Measurements from ENCODE around the gene HEXB. TPM values are rescaled to one million over a fixed set of nuclear protein-coding genes. Genes with fewer than 3 reads are reported as not detected.

The HEXB gene
- total and polyA plus RNA-seq, 2 of the 13 experiments (the other 11 are each of a cell fraction or from before 2014, with no cell fraction given), result 100 to 104 TPM

DNA sequence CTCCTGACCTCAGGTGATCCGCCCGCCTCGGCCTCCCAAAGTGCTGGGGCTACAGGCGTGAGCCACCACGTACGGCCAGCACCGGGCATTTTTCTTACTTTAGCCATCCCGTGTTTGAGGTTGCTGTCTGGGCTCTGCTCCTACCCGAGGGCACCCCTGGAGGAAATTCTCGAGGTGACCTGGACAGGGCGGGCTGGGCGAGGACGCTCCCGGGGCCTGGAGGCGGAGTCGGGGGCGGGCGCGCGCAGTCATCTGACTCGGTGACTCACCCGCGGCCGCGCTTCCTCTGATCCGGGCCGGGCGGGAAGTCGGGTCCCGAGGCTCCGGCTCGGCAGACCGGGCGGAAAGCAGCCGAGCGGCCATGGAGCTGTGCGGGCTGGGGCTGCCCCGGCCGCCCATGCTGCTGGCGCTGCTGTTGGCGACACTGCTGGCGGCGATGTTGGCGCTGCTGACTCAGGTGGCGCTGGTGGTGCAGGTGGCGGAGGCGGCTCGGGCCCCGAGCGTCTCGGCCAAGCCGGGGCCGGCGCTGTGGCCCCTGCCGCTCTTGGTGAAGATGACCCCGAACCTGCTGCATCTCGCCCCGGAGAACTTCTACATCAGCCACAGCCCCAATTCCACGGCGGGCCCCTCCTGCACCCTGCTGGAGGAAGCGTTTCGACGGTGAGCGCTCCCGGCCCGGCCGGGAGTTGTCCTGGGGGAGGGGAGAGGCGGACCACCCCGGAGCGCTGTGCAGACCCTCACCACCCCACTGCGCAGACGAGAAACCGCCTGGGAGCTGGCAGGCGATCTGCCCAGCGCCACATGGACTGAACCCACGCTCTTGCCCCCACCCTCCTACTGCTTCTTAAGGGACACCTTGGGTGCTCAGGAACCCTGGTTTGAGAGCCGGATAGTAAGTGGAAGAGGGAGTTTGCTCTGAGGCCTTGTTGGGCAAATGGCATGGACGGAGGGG is at the start of gene HEXB (continued):
- TF ChIP-seq EHMT2 (IDR thresholded peaks at IDR 0.05; ENCODE audit: borderline replicate concordance, low read depth, low read length), result no peak
- TF ChIP-seq, protein P1, sequence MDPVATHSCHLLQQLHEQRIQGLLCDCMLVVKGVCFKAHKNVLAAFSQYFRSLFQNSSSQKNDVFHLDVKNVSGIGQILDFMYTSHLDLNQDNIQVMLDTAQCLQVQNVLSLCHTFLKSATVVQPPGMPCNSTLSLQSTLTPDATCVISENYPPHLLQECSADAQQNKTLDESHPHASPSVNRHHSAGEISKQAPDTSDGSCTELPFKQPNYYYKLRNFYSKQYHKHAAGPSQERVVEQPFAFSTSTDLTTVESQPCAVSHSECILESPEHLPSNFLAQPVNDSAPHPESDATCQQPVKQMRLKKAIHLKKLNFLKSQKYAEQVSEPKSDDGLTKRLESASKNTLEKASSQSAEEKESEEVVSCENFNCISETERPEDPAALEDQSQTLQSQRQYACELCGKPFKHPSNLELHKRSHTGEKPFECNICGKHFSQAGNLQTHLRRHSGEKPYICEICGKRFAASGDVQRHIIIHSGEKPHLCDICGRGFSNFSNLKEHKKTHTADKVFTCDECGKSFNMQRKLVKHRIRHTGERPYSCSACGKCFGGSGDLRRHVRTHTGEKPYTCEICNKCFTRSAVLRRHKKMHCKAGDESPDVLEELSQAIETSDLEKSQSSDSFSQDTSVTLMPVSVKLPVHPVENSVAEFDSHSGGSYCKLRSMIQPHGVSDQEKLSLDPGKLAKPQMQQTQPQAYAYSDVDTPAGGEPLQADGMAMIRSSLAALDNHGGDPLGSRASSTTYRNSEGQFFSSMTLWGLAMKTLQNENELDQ (CRISPR knock-in tag; IDR thresholded peaks at IDR 0.05; ENCODE audit: borderline replicate concordance), result no peak
- TF ChIP-seq ZNF460 (CRISPR knock-in tag; IDR thresholded peaks at IDR 0.05; ENCODE audit: borderline replicate concordance), result peak; percentile 85
- TF ChIP-seq ZBTB3 (CRISPR knock-in tag; IDR thresholded peaks at IDR 0.05; ENCODE audit: borderline replicate concordance, low read depth), result no peak
- TF ChIP-seq EP300 (IDR thresholded peaks at IDR 0.05; ENCODE audit: low read depth in 2 of 2, low read length in 2 of 2), result no peak
- TF ChIP-seq EP300 (CRISPR knock-in tag; IDR thresholded peaks at IDR 0.05; ENCODE audit: borderline replicate concordance), result no peak
- no peak for TF ChIP-seq SMARCC2 (IDR thresholded peaks at IDR 0.05)
- TF ChIP-seq GABPA (IDR thresholded peaks at IDR 0.05; ENCODE audit: low read depth, low read length), result no peak
- TF ChIP-seq GABPA (CRISPR knock-in tag; IDR thresholded peaks at IDR 0.05; ENCODE audit: low read depth), result no peak
- TF ChIP-seq JUND (CRISPR knock-in tag; IDR thresholded peaks at IDR 0.05), result peak; percentile 97
- TF ChIP-seq, protein P2, sequence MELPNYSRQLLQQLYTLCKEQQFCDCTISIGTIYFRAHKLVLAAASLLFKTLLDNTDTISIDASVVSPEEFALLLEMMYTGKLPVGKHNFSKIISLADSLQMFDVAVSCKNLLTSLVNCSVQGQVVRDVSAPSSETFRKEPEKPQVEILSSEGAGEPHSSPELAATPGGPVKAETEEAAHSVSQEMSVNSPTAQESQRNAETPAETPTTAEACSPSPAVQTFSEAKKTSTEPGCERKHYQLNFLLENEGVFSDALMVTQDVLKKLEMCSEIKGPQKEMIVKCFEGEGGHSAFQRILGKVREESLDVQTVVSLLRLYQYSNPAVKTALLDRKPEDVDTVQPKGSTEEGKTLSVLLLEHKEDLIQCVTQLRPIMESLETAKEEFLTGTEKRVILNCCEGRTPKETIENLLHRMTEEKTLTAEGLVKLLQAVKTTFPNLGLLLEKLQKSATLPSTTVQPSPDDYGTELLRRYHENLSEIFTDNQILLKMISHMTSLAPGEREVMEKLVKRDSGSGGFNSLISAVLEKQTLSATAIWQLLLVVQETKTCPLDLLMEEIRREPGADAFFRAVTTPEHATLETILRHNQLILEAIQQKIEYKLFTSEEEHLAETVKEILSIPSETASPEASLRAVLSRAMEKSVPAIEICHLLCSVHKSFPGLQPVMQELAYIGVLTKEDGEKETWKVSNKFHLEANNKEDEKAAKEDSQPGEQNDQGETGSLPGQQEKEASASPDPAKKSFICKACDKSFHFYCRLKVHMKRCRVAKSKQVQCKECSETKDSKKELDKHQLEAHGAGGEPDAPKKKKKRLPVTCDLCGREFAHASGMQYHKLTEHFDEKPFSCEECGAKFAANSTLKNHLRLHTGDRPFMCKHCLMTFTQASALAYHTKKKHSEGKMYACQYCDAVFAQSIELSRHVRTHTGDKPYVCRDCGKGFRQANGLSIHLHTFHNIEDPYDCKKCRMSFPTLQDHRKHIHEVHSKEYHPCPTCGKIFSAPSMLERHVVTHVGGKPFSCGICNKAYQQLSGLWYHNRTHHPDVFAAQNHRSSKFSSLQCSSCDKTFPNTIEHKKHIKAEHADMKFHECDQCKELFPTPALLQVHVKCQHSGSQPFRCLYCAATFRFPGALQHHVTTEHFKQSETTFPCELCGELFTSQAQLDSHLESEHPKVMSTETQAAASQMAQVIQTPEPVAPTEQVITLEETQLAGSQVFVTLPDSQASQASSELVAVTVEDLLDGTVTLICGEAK (IDR thresholded peaks at IDR 0.05), result no peak
- TF ChIP-seq, protein P2 (CRISPR knock-in tag; IDR thresholded peaks at IDR 0.05), result peak; percentile 49
- TF ChIP-seq, protein P3, sequence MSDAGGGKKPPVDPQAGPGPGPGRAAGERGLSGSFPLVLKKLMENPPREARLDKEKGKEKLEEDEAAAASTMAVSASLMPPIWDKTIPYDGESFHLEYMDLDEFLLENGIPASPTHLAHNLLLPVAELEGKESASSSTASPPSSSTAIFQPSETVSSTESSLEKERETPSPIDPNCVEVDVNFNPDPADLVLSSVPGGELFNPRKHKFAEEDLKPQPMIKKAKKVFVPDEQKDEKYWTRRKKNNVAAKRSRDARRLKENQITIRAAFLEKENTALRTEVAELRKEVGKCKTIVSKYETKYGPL (CRISPR knock-in tag; IDR thresholded peaks at IDR 0.05), result peak; percentile 20; the same call in 1 of the 2 replicates
- no peak for TF ChIP-seq GTF2F1 (IDR thresholded peaks at IDR 0.05; ENCODE audit: low read length)
- TF ChIP-seq TRIM24 (CRISPR knock-in tag; IDR thresholded peaks at IDR 0.05), result 0 out of 2 replicates have a peak, but pooled peaks have one; percentile 25
- TF ChIP-seq ZNF776 (CRISPR knock-in tag; IDR thresholded peaks at IDR 0.05), result 0 out of 2 replicates have a peak, but pooled peaks have one; percentile 19

All from HepG2 (cell line).